ENCODE results near the gene TRPC4.

GRCh38 chr13:37665420-37665819 lies 204.2 kb downstream of the TRPC4 start:
- TF ChIP-seq CTCF (IDR thresholded peaks at IDR 0.05; ENCODE audit: low read depth, low read length), result no peak
- TF ChIP-seq POLR2A (IDR thresholded peaks at IDR 0.05; ENCODE audit: extremely low read depth, insufficient read length), result no peak
